Measurements from ENCODE around the gene MGAT3. TPM values are rescaled to one million over a fixed set of nuclear protein-coding genes. Genes with fewer than 3 reads are reported as not detected.

MGAT3 gene
- total RNA-seq, 4 donors from 2014 or later = 0.55 to 1.0 (median 0.59) TPM

GRCh38 chr22:39526736-39527171 lies 69.9 kb downstream of the MGAT3 start:
- DNase-seq = no peak
- no peak for ATAC-seq
- in situ Hi-C loops (cut with MboI; ENCODE audit: low sequenced_read_pairs in 4 of 4) (loop anchor here in 3 of 4 donors (25.0 kb wide), 3 partner anchors 511 to 836 kb away; partner anchors contain the start of genes ADSL (in 2 of the 3) and SGSM3 (in 1 of the 3)), intact Hi-C loops (cut with DNase I; ENCODE audit: low total_unique reads) (loop anchor here (5.0 to 10.0 kb wide), 5 partner anchors 354 to 1922 kb away; partner anchors contain the start of genes GGA1, MRTFA and SUN2)
- Histone ChIP-seq H3K36me3 (peaks cover 0 to 25% of the 10 kb centered on the region in 2 donors), H3K9me3 (no peaks in the 10 kb centered on the region), H3K27me3 (no peaks in the 10 kb centered on the region), H3K27ac (peak overlapping the region; percentile 64 to 95 (median 86)), H3K4me3 (no peak overlapping the region), H3K4me1 (peaks cover 83 to 86% of the 10 kb centered on the region in 2 donors)
- TF ChIP-seq CTCF (IDR thresholded peaks at IDR 0.05 in 4 of 5, conservative IDR thresholded peaks at IDR 0.05 in 1 of 5) (no peak), POLR2A (IDR thresholded peaks at IDR 0.05) (no peak)

- Histone ChIP-seq H3K27ac (peak overlapping the region; percentile 64 to 95 (median 86)), H3K9me3 (no peaks in the 10 kb centered on the region), H3K36me3 (peaks cover 0 to 17% of the 10 kb centered on the region in 2 donors), H3K4me1 (peaks cover 77 to 81% of the 10 kb centered on the region in 2 donors), H3K27me3 (no peaks in the 10 kb centered on the region), H3K4me3 (no peak overlapping the region)
- DNase-seq (no peak), ATAC-seq (no peak)
- TF ChIP-seq CTCF (IDR thresholded peaks at IDR 0.05 in 4 of 5, conservative IDR thresholded peaks at IDR 0.05 in 1 of 5) (no peak), POLR2A (IDR thresholded peaks at IDR 0.05) (no peak)
- in situ Hi-C loops (cut with MboI; ENCODE audit: low sequenced_read_pairs in 4 of 4) = loop anchor here in 3 of 4 donors (25.0 kb wide), 3 partner anchors 510 to 835 kb away; partner anchors contain the start of genes ADSL (in 2 of the 3) and SGSM3 (in 1 of the 3)
- intact Hi-C loops (cut with DNase I; ENCODE audit: low total_unique reads) = loop anchor here (5.0 to 10.0 kb wide), 5 partner anchors 355 to 1923 kb away; partner anchors contain the start of genes GGA1, MRTFA and SUN2
These were observed 70.7 kb downstream of the MGAT3 start for GRCh38 chr22:39527481-39527961.

- DNase-seq (no peak), ATAC-seq (no peak)
- peak overlapping the region; percentile 64 to 95 (median 86) for H3K27ac ChIP-seq
- H3K27me3 ChIP-seq = no peaks in the 10 kb centered on the region
- no peaks in the 10 kb centered on the region for H3K9me3 ChIP-seq
- peaks cover 0 to 10% of the 10 kb centered on the region in 2 donors for H3K36me3 ChIP-seq
- intact Hi-C loops (cut with DNase I; ENCODE audit: low total_unique reads) = loop anchor here (2.0 to 10.0 kb wide), 7 partner anchors 65 to 1923 kb away; partner anchors contain the start of genes GGA1, MRTFA and SUN2
- peak overlapping the region in 1 of 4 donors; percentile 40 for H3K4me3 ChIP-seq
- in situ Hi-C loops (cut with MboI; ENCODE audit: low sequenced_read_pairs in 4 of 4) = loop anchor here in 3 of 4 donors (25.0 kb wide), 3 partner anchors 509 to 834 kb away; partner anchors contain the start of genes ADSL (in 2 of the 3) and SGSM3 (in 1 of the 3)
- H3K4me1 ChIP-seq = peaks cover 71 to 74% of the 10 kb centered on the region in 2 donors
- no peak for TF ChIP-seq POLR2A (IDR thresholded peaks at IDR 0.05)
- no peak for TF ChIP-seq CTCF (IDR thresholded peaks at IDR 0.05 in 4 of 5, conservative IDR thresholded peaks at IDR 0.05 in 1 of 5)
These were observed 71.4 kb downstream of the MGAT3 start for GRCh38 chr22:39528080-39528661.

- TF ChIP-seq CTCF (IDR thresholded peaks at IDR 0.05 in 4 of 5, conservative IDR thresholded peaks at IDR 0.05 in 1 of 5) (peak; percentile 96 to 99 (median 99)), POLR2A (IDR thresholded peaks at IDR 0.05) (no peak)
- DNase-seq (peak; percentile 83 to 86), ATAC-seq (peak; percentile 49 to 51)
- intact Hi-C loops (cut with DNase I; ENCODE audit: low total_unique reads) = loop anchor here (1.0 to 10.0 kb wide), 9 partner anchors 36 to 1924 kb away; partner anchors contain the start of genes GGA1, MRTFA and SUN2
- in situ Hi-C loops (cut with MboI; ENCODE audit: low sequenced_read_pairs in 4 of 4) = loop anchor here in 3 of 4 donors (25.0 kb wide), 3 partner anchors 508 to 833 kb away; partner anchors contain the start of genes ADSL (in 2 of the 3) and SGSM3 (in 1 of the 3)
- peaks cover 0 to 5% of the 10 kb centered on the region in 2 donors for H3K36me3 ChIP-seq
- H3K27me3 ChIP-seq = no peaks in the 10 kb centered on the region
- peak overlapping the region; percentile 64 to 95 (median 86) for H3K27ac ChIP-seq
- H3K4me3 ChIP-seq = peak overlapping the region; percentile 20 to 40 (median 32)
- H3K4me1 ChIP-seq = peaks cover 65 to 67% of the 10 kb centered on the region in 2 donors
- H3K9me3 ChIP-seq = no peaks in the 10 kb centered on the region
These were observed 72.1 kb downstream of the MGAT3 start for GRCh38 chr22:39528681-39529486.

Data from gastrocnemius medialis (tissue), 4 donors.